ENCODE results near the gene PER1.
"Not testable (repeated sequence)": the region's sequence is repeated elsewhere in the genome, so short reads cannot be mapped to it uniquely, and the experiment has no call there.

The PER1 gene

GRCh38 chr17:8117980-8118768, 34.0 kb downstream of the PER1 start, which contains the start of gene ALOXE3:
ALOXE3 (minus strand) TSS chr17:8118514; CDS start chr17:8117990, 524 bp downstream.
- DNase-seq = peak; percentile 19

GRCh38 chr17:8117367-8117979, 34.7 kb downstream of the PER1 start:
- DNase-seq = no peak

GRCh38 chr17:8116776-8117175, 35.4 kb downstream of the PER1 start:
- DNase-seq = no peak

- DNase-seq = no peak
Measured at GRCh38 chr17:8110907-8111306, 41.3 kb downstream of the PER1 start.

GRCh38 chr17:8110456-8110804, 41.8 kb downstream of the PER1 start:
- DNase-seq = no peak

GRCh38 chr17:8109661-8110455, 42.3 kb downstream of the PER1 start:
- DNase-seq = peak; percentile 41

GRCh38 chr17:8108972-8109660, 43.1 kb downstream of the PER1 start:
- no peak for DNase-seq

GRCh38 chr17:8106980-8107379, 45.2 kb downstream of the PER1 start:
- DNase-seq = not testable (repeated sequence)

- no peak for DNase-seq
Measured at GRCh38 chr17:8105957-8106398, 46.2 kb downstream of the PER1 start.

GRCh38 chr17:8104911-8105310, 47.3 kb downstream of the PER1 start:
- no peak for DNase-seq

GRCh38 chr17:8103549-8103948, 48.7 kb downstream of the PER1 start:
- no peak for DNase-seq

- no peak for DNase-seq
Measured at GRCh38 chr17:8101721-8102120, 50.5 kb downstream of the PER1 start.

- no peak for DNase-seq
Measured at GRCh38 chr17:8100763-8101162, 51.4 kb downstream of the PER1 start.

GRCh38 chr17:8100111-8100510, 52.1 kb downstream of the PER1 start:
- no peak for DNase-seq

- no peak for DNase-seq
Measured at GRCh38 chr17:8096541-8096940, 55.7 kb downstream of the PER1 start.

- no peak for DNase-seq
Measured at GRCh38 chr17:8095361-8095760, 56.8 kb downstream of the PER1 start.

GRCh38 chr17:8091033-8091687, 61.0 kb downstream of the PER1 start:
- no peak for DNase-seq
